CD4-positive, alpha-beta T cell treated with Interleukin-6 at 100 ng/mL for 8 hours (primary cell): ENCODE data around the gene MAB21L3.

Source experiments
- DNase-seq: peaks from one replicate; pipeline ENCODE4 v3.0.0-alpha.2; 2020; ENCODE audit warnings: mixed read lengths, low spot score

The MAB21L3 gene

GRCh38 chr1:116110567-116111523 lies at the start of gene MAB21L3:
Gene MAB21L3 (plus strand): TSS chr1:116111399. CDS start chr1:116112616, 1,217 bp downstream.
- no peak for DNase-seq

- DNase-seq = no peak
Measured at GRCh38 chr1:116062201-116062600, 49.0 kb upstream of the MAB21L3 start.

- no peak for DNase-seq
Measured at GRCh38 chr1:116064616-116065015, 46.6 kb upstream of the MAB21L3 start.

GRCh38 chr1:116066868-116067565 lies 44.2 kb upstream of the MAB21L3 start:
- no peak for DNase-seq

- DNase-seq = no peak
Measured at GRCh38 chr1:116067566-116067890, 43.7 kb upstream of the MAB21L3 start.

- no peak for DNase-seq
Measured at GRCh38 chr1:116075575-116075974, 35.6 kb upstream of the MAB21L3 start.

GRCh38 chr1:116075990-116076389 lies 35.2 kb upstream of the MAB21L3 start:
- DNase-seq = no peak

GRCh38 chr1:116076831-116077230 lies 34.4 kb upstream of the MAB21L3 start:
- DNase-seq = no peak

GRCh38 chr1:116078699-116079223 lies 32.4 kb upstream of the MAB21L3 start:
- DNase-seq = no peak

- DNase-seq = no peak
Measured at GRCh38 chr1:116087628-116088027, 23.6 kb upstream of the MAB21L3 start.

GRCh38 chr1:116089870-116090269 lies 21.3 kb upstream of the MAB21L3 start:
- DNase-seq = no peak

GRCh38 chr1:116091083-116091482 lies 20.1 kb upstream of the MAB21L3 start:
- no peak for DNase-seq

- DNase-seq = no peak
Measured at GRCh38 chr1:116092752-116093489, 18.3 kb upstream of the MAB21L3 start.

GRCh38 chr1:116095027-116095426 lies 16.2 kb upstream of the MAB21L3 start:
- DNase-seq = no peak

GRCh38 chr1:116096013-116096618 lies 15.1 kb upstream of the MAB21L3 start:
- no peak for DNase-seq

GRCh38 chr1:116097626-116098025 lies 13.6 kb upstream of the MAB21L3 start:
- DNase-seq = no peak

GRCh38 chr1:116099379-116099778 lies 11.8 kb upstream of the MAB21L3 start:
- DNase-seq = no peak

GRCh38 chr1:116099919-116100318 lies 11.3 kb upstream of the MAB21L3 start:
- DNase-seq = no peak

- no peak for DNase-seq
Measured at GRCh38 chr1:116104667-116105066, 6.5 kb upstream of the MAB21L3 start.

GRCh38 chr1:116105996-116106395 lies 5.2 kb upstream of the MAB21L3 start:
- DNase-seq = no peak

GRCh38 chr1:116106646-116107045 lies 4.6 kb upstream of the MAB21L3 start:
- no peak for DNase-seq

- no peak for DNase-seq
Measured at GRCh38 chr1:116107371-116107770, 3.8 kb upstream of the MAB21L3 start.
